Ureter (tissue), 1 donor: Measurements from ENCODE around the gene PMAIP1. TPM values are rescaled to one million over a fixed set of nuclear protein-coding genes. Genes with fewer than 3 reads are reported as not detected.

Experiments used
- DNase-seq: peaks from one replicate; pipeline ENCODE4 v3.0.0-alpha.2; 2020; ENCODE audit warnings: low spot score
- total RNA-seq: library from RNA; stranded (reverse); gene quantifications from one replicate; pipeline ENCODE4 v1.2.4, GENCODE V29; 2023
- donor health status: DM: yes; HTN: yes; CAD: no.

The PMAIP1 gene
- total RNA-seq, 1 donor from 2014 or later = 4.9 TPM

DNA sequence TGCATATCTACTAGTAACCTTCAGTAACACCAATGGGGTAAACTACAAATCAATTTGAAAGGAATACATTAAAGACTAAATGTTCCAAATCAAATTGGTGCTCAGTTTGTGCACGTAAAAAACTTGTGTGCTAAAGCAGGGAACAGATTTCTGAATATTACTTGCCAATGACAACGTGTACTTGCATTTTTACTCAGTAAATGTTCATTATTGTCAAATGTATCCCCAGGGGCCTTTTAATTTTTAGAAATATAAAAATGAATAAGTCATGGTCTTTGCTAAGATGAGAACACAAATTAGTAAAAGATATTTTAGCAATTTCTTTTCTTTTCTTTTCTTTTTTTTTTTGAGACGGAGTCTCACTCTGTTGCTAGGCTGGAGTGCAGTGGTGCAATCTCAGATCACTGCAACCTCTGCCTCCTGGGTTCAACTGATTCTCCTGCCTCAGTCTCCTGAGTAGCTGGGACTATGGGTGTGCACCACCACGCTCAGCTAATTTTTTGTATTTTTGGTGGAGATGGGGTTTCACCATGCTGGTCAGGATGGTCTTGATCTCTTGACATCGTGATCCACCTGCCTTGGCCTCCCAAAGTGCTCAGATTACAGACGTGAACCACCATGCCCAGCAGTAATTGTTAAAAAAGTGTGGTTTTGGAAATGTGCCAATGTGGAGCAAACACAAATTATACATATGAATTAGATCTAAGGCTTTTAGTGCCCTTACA lies 52.6 kb downstream of the PMAIP1 start:
- DNase-seq = no peak

Other genes starting within 250 kb of the PMAIP1 start
- 1.8 TPM for gene CCBE1, start 202.6 kb upstream of the PMAIP1 start, total RNA-seq